Measurements from ENCODE around the gene NR1I2.

Gene NR1I2

GRCh38 chr3:119769394-119770149 lies 12.3 kb upstream of the NR1I2 start:
- TF ChIP-seq ZNF70 (CRISPR knock-in tag; IDR thresholded peaks at IDR 0.05) (no peak), ZC3H10 (CRISPR knock-in tag; IDR thresholded peaks at IDR 0.05) (no peak), ZNF565 (CRISPR knock-in tag; conservative IDR thresholded peaks at IDR 0.05; ENCODE audit: low read depth) (no peak)

GRCh38 chr3:119774444-119774843 lies 7.5 kb upstream of the NR1I2 start:
- no peak for TF ChIP-seq BACH2 (CRISPR knock-in tag; IDR thresholded peaks at IDR 0.05; ENCODE audit: borderline replicate concordance)
- TF ChIP-seq ZFP3 (CRISPR knock-in tag; IDR thresholded peaks at IDR 0.05): no peak
- TF ChIP-seq ESRRG (CRISPR knock-in tag; IDR thresholded peaks at IDR 0.05): no peak
- TF ChIP-seq PPARA (CRISPR knock-in tag; IDR thresholded peaks at IDR 0.05; ENCODE audit: borderline replicate concordance): no peak
- no peak for TF ChIP-seq CSDC2 (CRISPR knock-in tag; IDR thresholded peaks at IDR 0.05)
- no peak for TF ChIP-seq TCF4 (CRISPR knock-in tag; IDR thresholded peaks at IDR 0.05; ENCODE audit: borderline replicate concordance)
- TF ChIP-seq CREB5 (CRISPR knock-in tag; IDR thresholded peaks at IDR 0.05; ENCODE audit: low read depth): no peak
- TF ChIP-seq, protein P1, sequence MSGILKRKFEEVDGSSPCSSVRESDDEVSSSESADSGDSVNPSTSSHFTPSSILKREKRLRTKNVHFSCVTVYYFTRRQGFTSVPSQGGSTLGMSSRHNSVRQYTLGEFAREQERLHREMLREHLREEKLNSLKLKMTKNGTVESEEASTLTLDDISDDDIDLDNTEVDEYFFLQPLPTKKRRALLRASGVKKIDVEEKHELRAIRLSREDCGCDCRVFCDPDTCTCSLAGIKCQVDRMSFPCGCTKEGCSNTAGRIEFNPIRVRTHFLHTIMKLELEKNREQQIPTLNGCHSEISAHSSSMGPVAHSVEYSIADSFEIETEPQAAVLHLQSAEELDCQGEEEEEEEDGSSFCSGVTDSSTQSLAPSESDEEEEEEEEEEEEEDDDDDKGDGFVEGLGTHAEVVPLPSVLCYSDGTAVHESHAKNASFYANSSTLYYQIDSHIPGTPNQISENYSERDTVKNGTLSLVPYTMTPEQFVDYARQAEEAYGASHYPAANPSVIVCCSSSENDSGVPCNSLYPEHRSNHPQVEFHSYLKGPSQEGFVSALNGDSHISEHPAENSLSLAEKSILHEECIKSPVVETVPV (CRISPR knock-in tag; IDR thresholded peaks at IDR 0.05): no peak
- ATAC-seq: no peak

More at GRCh38 chr3:119769394-119770149, 12.3 kb upstream of the NR1I2 start:
- no peak for ATAC-seq

- ATAC-seq: no peak
- TF ChIP-seq POU6F1 (CRISPR knock-in tag; IDR thresholded peaks at IDR 0.05; ENCODE audit: borderline replicate concordance, low read depth): no peak
- TF ChIP-seq ISL1 (CRISPR knock-in tag; IDR thresholded peaks at IDR 0.05): no peak
- TF ChIP-seq CREB5 (CRISPR knock-in tag; IDR thresholded peaks at IDR 0.05; ENCODE audit: low read depth): no peak
- no peak for TF ChIP-seq ESRRG (CRISPR knock-in tag; IDR thresholded peaks at IDR 0.05)
- no peak for TF ChIP-seq ZFP30 (CRISPR knock-in tag; IDR thresholded peaks at IDR 0.05)
- TF ChIP-seq PATZ1 (CRISPR knock-in tag; IDR thresholded peaks at IDR 0.05; ENCODE audit: borderline replicate concordance): no peak
- TF ChIP-seq PPARA (CRISPR knock-in tag; IDR thresholded peaks at IDR 0.05; ENCODE audit: borderline replicate concordance): no peak
- no peak for TF ChIP-seq RARB (CRISPR knock-in tag; IDR thresholded peaks at IDR 0.05)
- TF ChIP-seq TCF4 (CRISPR knock-in tag; IDR thresholded peaks at IDR 0.05; ENCODE audit: borderline replicate concordance): no peak
- no peak for TF ChIP-seq SNAI2 (CRISPR knock-in tag; IDR thresholded peaks at IDR 0.05)
- no peak for TF ChIP-seq ZFP3 (CRISPR knock-in tag; IDR thresholded peaks at IDR 0.05)
- no peak for TF ChIP-seq TOX (CRISPR knock-in tag; IDR thresholded peaks at IDR 0.05; ENCODE audit: borderline replicate concordance)
- no peak for TF ChIP-seq BACH2 (CRISPR knock-in tag; IDR thresholded peaks at IDR 0.05; ENCODE audit: borderline replicate concordance)
- TF ChIP-seq ARNTL (CRISPR knock-in tag; IDR thresholded peaks at IDR 0.05; ENCODE audit: borderline replicate concordance, low read depth): no peak
- no peak for TF ChIP-seq ZNF565 (CRISPR knock-in tag; conservative IDR thresholded peaks at IDR 0.05; ENCODE audit: low read depth)
- TF ChIP-seq, protein P2, sequence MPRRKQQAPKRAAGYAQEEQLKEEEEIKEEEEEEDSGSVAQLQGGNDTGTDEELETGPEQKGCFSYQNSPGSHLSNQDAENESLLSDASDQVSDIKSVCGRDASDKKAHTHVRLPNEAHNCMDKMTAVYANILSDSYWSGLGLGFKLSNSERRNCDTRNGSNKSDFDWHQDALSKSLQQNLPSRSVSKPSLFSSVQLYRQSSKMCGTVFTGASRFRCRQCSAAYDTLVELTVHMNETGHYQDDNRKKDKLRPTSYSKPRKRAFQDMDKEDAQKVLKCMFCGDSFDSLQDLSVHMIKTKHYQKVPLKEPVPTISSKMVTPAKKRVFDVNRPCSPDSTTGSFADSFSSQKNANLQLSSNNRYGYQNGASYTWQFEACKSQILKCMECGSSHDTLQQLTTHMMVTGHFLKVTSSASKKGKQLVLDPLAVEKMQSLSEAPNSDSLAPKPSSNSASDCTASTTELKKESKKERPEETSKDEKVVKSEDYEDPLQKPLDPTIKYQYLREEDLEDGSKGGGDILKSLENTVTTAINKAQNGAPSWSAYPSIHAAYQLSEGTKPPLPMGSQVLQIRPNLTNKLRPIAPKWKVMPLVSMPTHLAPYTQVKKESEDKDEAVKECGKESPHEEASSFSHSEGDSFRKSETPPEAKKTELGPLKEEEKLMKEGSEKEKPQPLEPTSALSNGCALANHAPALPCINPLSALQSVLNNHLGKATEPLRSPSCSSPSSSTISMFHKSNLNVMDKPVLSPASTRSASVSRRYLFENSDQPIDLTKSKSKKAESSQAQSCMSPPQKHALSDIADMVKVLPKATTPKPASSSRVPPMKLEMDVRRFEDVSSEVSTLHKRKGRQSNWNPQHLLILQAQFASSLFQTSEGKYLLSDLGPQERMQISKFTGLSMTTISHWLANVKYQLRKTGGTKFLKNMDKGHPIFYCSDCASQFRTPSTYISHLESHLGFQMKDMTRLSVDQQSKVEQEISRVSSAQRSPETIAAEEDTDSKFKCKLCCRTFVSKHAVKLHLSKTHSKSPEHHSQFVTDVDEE (CRISPR knock-in tag; IDR thresholded peaks at IDR 0.05): no peak
- TF ChIP-seq ZC3H10 (CRISPR knock-in tag; IDR thresholded peaks at IDR 0.05): no peak
- no peak for TF ChIP-seq ZNF70 (CRISPR knock-in tag; IDR thresholded peaks at IDR 0.05)
- no peak for TF ChIP-seq OSR1 (CRISPR knock-in tag; IDR thresholded peaks at IDR 0.05)
- TF ChIP-seq ZNF8 (CRISPR knock-in tag; IDR thresholded peaks at IDR 0.05): no peak
Observed at GRCh38 chr3:119776304-119776703, 5.6 kb upstream of the NR1I2 start.

Data from SK-N-SH treated with all-trans-retinoic acid at 6 μM for 48 hours (cell line).